Adrenal gland (tissue), 5 donors: ENCODE data around the gene USE1.

Experiments used
- POLR2A ChIP-seq, 2 donors: fragments of 450-650 bp; IDR thresholded peaks; one replicate each; pipeline ENCODE4 v1.6.1; 2017; ENCODE audit warnings: antibody characterized with exemption in 2 of 2, mild to moderate bottlenecking in 2 of 2, moderate library complexity in 1 of 2
- TF ChIP-seq, protein P1 (sequence below), 6 experiments: fragments of 450-650 bp in 4 of 6; fragments of 200-600 bp in 2 of 6; sonication (generic) in 1 of 6; IDR thresholded peaks; 1 replicate in 5 of 6; 2 replicates in 1 of 6; pipeline versions ENCODE4 v1.5.1 to v1.8.0; 2016 to 2021; ENCODE audit warnings: antibody characterized with exemption in 6 of 6, mild to moderate bottlenecking in 2 of 6, moderate library complexity in 1 of 6
- donor health status: DM: no; HTN: no; CAD: no.

DNA sequence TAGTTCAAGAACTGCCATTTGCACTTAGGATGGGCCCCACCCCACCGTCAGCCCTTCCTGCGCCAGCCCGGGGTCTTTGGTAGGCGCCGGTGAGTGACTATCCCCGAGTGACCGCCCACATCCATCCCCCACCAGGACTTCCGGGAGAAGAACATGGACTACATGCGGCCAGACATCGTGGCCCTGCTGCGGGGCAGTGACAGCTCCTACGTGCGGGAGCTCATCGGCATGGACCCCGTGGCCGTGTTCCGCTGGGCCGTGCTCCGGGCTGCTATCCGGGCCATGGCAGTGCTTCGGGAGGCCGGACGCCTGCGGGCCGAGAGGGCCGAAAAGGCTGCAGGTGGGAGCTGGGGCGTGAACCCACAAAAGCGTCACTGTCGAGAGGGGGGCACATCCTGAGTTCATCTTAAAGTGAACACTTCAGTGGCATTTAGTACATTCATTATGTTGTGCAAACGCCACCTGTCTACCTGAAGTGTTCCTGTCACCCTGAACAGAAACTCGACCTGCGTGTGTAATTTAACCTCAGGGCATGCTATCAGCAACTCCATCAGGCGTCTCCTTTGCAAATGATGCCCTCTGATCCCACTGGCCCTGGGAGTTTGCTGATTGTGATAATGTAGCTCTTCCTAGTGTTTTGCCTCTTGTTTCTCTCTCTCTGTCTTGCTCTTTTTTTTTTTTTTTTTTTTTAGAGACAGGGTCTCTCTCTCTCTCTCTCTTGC is 42.4 kb upstream of the USE1 start:
- TF ChIP-seq POLR2A (IDR thresholded peaks at IDR 0.05), result no peak
- TF ChIP-seq, protein P1, sequence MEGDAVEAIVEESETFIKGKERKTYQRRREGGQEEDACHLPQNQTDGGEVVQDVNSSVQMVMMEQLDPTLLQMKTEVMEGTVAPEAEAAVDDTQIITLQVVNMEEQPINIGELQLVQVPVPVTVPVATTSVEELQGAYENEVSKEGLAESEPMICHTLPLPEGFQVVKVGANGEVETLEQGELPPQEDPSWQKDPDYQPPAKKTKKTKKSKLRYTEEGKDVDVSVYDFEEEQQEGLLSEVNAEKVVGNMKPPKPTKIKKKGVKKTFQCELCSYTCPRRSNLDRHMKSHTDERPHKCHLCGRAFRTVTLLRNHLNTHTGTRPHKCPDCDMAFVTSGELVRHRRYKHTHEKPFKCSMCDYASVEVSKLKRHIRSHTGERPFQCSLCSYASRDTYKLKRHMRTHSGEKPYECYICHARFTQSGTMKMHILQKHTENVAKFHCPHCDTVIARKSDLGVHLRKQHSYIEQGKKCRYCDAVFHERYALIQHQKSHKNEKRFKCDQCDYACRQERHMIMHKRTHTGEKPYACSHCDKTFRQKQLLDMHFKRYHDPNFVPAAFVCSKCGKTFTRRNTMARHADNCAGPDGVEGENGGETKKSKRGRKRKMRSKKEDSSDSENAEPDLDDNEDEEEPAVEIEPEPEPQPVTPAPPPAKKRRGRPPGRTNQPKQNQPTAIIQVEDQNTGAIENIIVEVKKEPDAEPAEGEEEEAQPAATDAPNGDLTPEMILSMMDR (IDR thresholded peaks at IDR 0.05), result no peak
